HG03103 (cell line): ENCODE data around the gene CEP152.

Source experiments
- ATAC-seq: cut with Tn5 transposase; IDR thresholded peaks from one replicate; pipeline ENCODE4 v1.9.1; 2021; ENCODE audit warnings: low read depth; ENCODE audit not compliant: unreplicated experiment

Gene CEP152

GRCh38 chr15:48712546-48712945 is 98.3 kb downstream of the CEP152 start:
- ATAC-seq: no peak

GRCh38 chr15:48710952-48711495 is 99.8 kb downstream of the CEP152 start:
- ATAC-seq: no peak

GRCh38 chr15:48708641-48709040 is 102.2 kb downstream of the CEP152 start:
- ATAC-seq: no peak

- ATAC-seq: no peak
Measured at GRCh38 chr15:48705381-48705780, 105.5 kb downstream of the CEP152 start.

GRCh38 chr15:48703544-48703943 is 107.3 kb downstream of the CEP152 start:
- no peak for ATAC-seq

GRCh38 chr15:48702569-48703236 is 108.2 kb downstream of the CEP152 start:
- ATAC-seq: no peak

- no peak for ATAC-seq
Measured at GRCh38 chr15:48696627-48697312, 114.1 kb downstream of the CEP152 start.

GRCh38 chr15:48695827-48696573 is 114.9 kb downstream of the CEP152 start:
- ATAC-seq: no peak

GRCh38 chr15:48695088-48695826 is 115.6 kb downstream of the CEP152 start:
- ATAC-seq: no peak

GRCh38 chr15:48693484-48693883 is 117.4 kb downstream of the CEP152 start:
- ATAC-seq: no peak

GRCh38 chr15:48688493-48688892 is 122.4 kb downstream of the CEP152 start:
- ATAC-seq: no peak
